ENCODE results near the gene VRK3.

- TF ChIP-seq EZH2 (IDR thresholded peaks at IDR 0.05) (no peak), POLR2AphosphoS5 (IDR thresholded peaks at IDR 0.05; ENCODE audit: borderline replicate concordance, low read depth, low read length) (peak; percentile 71)
Observed at GRCh38 chr19:49929121-49929610, 96.0 kb downstream of the VRK3 start, which contains the start of the genes ATF5 and NUP62.
